ENCODE data around the gene IMPG2. TPM values are rescaled to one million over a fixed set of nuclear protein-coding genes. Genes with fewer than 3 reads are reported as not detected.

Gene IMPG2
- total RNA-seq, 1 experiment from 2014 or later, result 0.04 TPM

GRCh38 chr3:101177577-101177976, 142.8 kb downstream of the IMPG2 start:
- no peak overlapping the region for H4K8ac ChIP-seq (replicated peaks; ENCODE audit: insufficient read length, low read depth, low read length)
- H3T11ph ChIP-seq (ENCODE audit: low read length), result no peak overlapping the region
- no peaks in the 10 kb centered on the region for H4K20me1 ChIP-seq (ENCODE audit: control insufficient read depth, insufficient read depth, insufficient read length)
- H3K4me2 ChIP-seq (ENCODE audit: insufficient read depth, insufficient read length, low read length), result no peak overlapping the region
- H3K56ac ChIP-seq (ENCODE audit: insufficient read length, low read depth, low read length), result no peak overlapping the region
- H2BK5ac ChIP-seq (ENCODE audit: insufficient read length, low read length), result no peak overlapping the region
- H3K4me3 Mint-ChIP-seq, result no peak overlapping the region
- no peak overlapping the region for H4K91ac ChIP-seq (ENCODE audit: insufficient read length, low read depth, low read length)
- H3K27ac Mint-ChIP-seq, result no peak overlapping the region
- H3K9me3 Mint-ChIP-seq, result peaks cover 2% of the 10 kb centered on the region in 2 experiments; a peak in 3 of 5 replicates
- H2AFZ ChIP-seq (ENCODE audit: low read length), result no peak overlapping the region
- H3K4ac ChIP-seq (ENCODE audit: low read depth, low read length), result no peak overlapping the region
- no peaks in the 10 kb centered on the region for H3K27me3 ChIP-seq (ENCODE audit: insufficient read depth, low read length)
- H3K14ac ChIP-seq (ENCODE audit: insufficient read depth, low read length), result no peak overlapping the region
- H4K5ac ChIP-seq (ENCODE audit: insufficient read length, low read depth, low read length), result no peak overlapping the region
- no peak overlapping the region for H3K18ac ChIP-seq (ENCODE audit: insufficient read length, low read depth, low read length)
- no peaks in the 10 kb centered on the region for H3K4me1 Mint-ChIP-seq
- H2AK5ac ChIP-seq (ENCODE audit: insufficient read length, low read length), result no peak overlapping the region
- no peak overlapping the region for H2BK120ac ChIP-seq (ENCODE audit: low read depth, low read length, poor library complexity, severe bottlenecking)
- H3K9me3 ChIP-seq (ENCODE audit: control insufficient read depth, low read depth, low read length), result no peaks in the 10 kb centered on the region
- H3K36me3 Mint-ChIP-seq (ENCODE audit: insufficient read depth in 1 of 3, low read depth in 3 of 3), result no peaks in the 10 kb centered on the region
- H3K79me2 ChIP-seq (ENCODE audit: insufficient read depth, low read length), result no peaks in the 10 kb centered on the region
- H3K4me1 ChIP-seq (ENCODE audit: insufficient read depth, low read length), result no peaks in the 10 kb centered on the region
- H3K23me2 ChIP-seq (ENCODE audit: insufficient read length, low read depth, low read length, poor library complexity, severe bottlenecking), result no peaks in the 10 kb centered on the region
- H3K23ac ChIP-seq (ENCODE audit: insufficient read length, low read depth, low read length), result no peak overlapping the region
- H3K9ac ChIP-seq (ENCODE audit: extremely low read depth, insufficient read length, low read length), result no peak overlapping the region
- H2BK12ac ChIP-seq (ENCODE audit: insufficient read length, low read depth, low read length), result no peak overlapping the region
- no peak overlapping the region for H2BK20ac ChIP-seq (ENCODE audit: low read depth, low read length, poor library complexity, severe bottlenecking)
- H3K27me3 Mint-ChIP-seq (ENCODE audit: low read depth), result no peaks in the 10 kb centered on the region
- H3K27ac ChIP-seq (ENCODE audit: insufficient read length, low read depth, low read length), result no peak overlapping the region
- no peak for TF ChIP-seq CTCF (conservative IDR thresholded peaks at IDR 0.05)
- H3K79me1 ChIP-seq (ENCODE audit: insufficient read depth, low read depth, low read length, poor library complexity, severe bottlenecking), result no peaks in the 10 kb centered on the region
- no peak for DNase-seq
- no peak overlapping the region for H2BK15ac ChIP-seq (ENCODE audit: low read depth, low read length)

Other genes with a start within 250 kb of the IMPG2 start
- 8.0 and 8.4 TPM in 2 replicates for gene SENP7, start 192.6 kb upstream of the IMPG2 start, total RNA-seq (2021)
- 53.6 and 58.7 TPM in 2 replicates for gene TRMT10C, start 241.3 kb upstream of the IMPG2 start, total RNA-seq (2021)

Data from H9 (cell line).